Ovary (tissue), 9 donors: ENCODE measurements around the gene EPHB1. TPM values are rescaled to one million over a fixed set of nuclear protein-coding genes. Genes with fewer than 3 reads are reported as not detected.

Source experiments
- DNase-seq, 5 donors: peaks; one replicate each; pipeline ENCODE4 v3.0.0-alpha.2; 2019 to 2020
- H3K27ac ChIP-seq, 2 donors: fragments of 200-600 bp; one replicate each; pipeline versions ENCODE4 v1.5.1 to v1.8.0; 2019 to 2022
- H3K27me3 ChIP-seq: fragments of 200-600 bp; one replicate; pipeline ENCODE4 v1.8.0; 2022
- H3K36me3 ChIP-seq: fragments of 200-600 bp; sonication (generic); one replicate; pipeline ENCODE4 v1.5.1; 2019
- H3K4me1 ChIP-seq: one replicate; pipeline ENCODE4 v1.8.1; 2013; ENCODE audit warnings: mild to moderate bottlenecking, moderate library complexity; ENCODE audit not compliant: insufficient read depth
- H3K4me3 ChIP-seq: fragments of 200-600 bp; sonication (generic); one replicate; pipeline ENCODE4 v1.5.1; 2017
- H3K9me3 ChIP-seq, 2 donors: fragments of 200-600 bp in 1 of 2; sonication (generic) in 1 of 2; one replicate each; pipeline versions ENCODE4 v1.5.1 to v1.8.1; 2013 to 2019; ENCODE audit warnings: mild to moderate bottlenecking in 1 of 2, moderate library complexity in 1 of 2
- EP300 ChIP-seq: sonication (generic); formaldehyde crosslinking; IDR thresholded peaks from one replicate; pipeline ENCODE4 v1.6.1; 2017; ENCODE audit warnings: antibody characterized with exemption
- POLR2A ChIP-seq: fragments of 450-650 bp; IDR thresholded peaks from one replicate; pipeline ENCODE4 v1.6.1; 2017; ENCODE audit warnings: antibody characterized with exemption, mild to moderate bottlenecking, moderate library complexity
- WGBS, 3 donors: extraction: QIAGEN DNeasy Blood & Tissue Kit in 1 of 3; methylation state at CpG; one replicate each; pipeline versions ENCODE4 v1.1.5 to v1.1.7; 2013 to 2017; 5-methylcytosine and 5-hydroxymethylcytosine counted together
- intact Hi-C, 4 donors: fragments of 100-400 bp; cut with DNase I; formaldehyde crosslinking; loops; one replicate each; pipeline versions ENCODE4 v1.11.0 to v1.15.1; 2022 to 2023
- polyA plus RNA-seq, 2 donors: library from polyadenylated mRNA; stranded (reverse); fragments of 200-250 nt in 1 of 2; fragments of 350-450 nt in 1 of 2; fragmentation: Illumina TruSeq in 1 of 2; extraction: RNeasy Lipid Tissue Mini Kit (QIAGEN cat#74804) in 1 of 2; gene quantifications; one replicate each; pipeline ENCODE4 v1.2.3, GENCODE V29; 2013 to 2014
- total RNA-seq, 7 donors: library from RNA; depleted of rRNA in 2 of 7; stranded (reverse); fragments of >200 nt in 2 of 7; fragmentation: NEBNext Ultra II Directional in 3 of 7; extraction: Animal tissue kit (Norgen Biotek cat#: 25700) in 3 of 7; gene quantifications; one replicate each; pipeline versions ENCODE4 v1.1.0 to v1.2.4, GENCODE V29; 2016 to 2023
- TF ChIP-seq, protein P1 (sequence below), 3 donors: fragments of 450-650 bp in 2 of 3; fragments of 200-600 bp in 1 of 3; IDR thresholded peaks; one replicate each; pipeline versions ENCODE4 v1.5.1 to v1.8.0; 2016 to 2022; ENCODE audit warnings: antibody characterized with exemption in 3 of 3, mild to moderate bottlenecking in 1 of 3
- donor health status: DM: no; HTN: no; CAD: no; lungs with moderate emphysema.
- donor health status: DM: no; HTN: no; CAD: no.
- donor health status: Bipolar disorder and iron deficiency.
- donor health status: DM: yes; HTN: yes; CAD: no.
- donor health status: DM: no; HTN: no; CAD: no.
- donor health status: DM: yes; HTN: yes; CAD: no.

The EPHB1 gene
- total and polyA plus RNA-seq, 9 donors = 0.25 to 2.7 (median 1.0) TPM

DNA sequence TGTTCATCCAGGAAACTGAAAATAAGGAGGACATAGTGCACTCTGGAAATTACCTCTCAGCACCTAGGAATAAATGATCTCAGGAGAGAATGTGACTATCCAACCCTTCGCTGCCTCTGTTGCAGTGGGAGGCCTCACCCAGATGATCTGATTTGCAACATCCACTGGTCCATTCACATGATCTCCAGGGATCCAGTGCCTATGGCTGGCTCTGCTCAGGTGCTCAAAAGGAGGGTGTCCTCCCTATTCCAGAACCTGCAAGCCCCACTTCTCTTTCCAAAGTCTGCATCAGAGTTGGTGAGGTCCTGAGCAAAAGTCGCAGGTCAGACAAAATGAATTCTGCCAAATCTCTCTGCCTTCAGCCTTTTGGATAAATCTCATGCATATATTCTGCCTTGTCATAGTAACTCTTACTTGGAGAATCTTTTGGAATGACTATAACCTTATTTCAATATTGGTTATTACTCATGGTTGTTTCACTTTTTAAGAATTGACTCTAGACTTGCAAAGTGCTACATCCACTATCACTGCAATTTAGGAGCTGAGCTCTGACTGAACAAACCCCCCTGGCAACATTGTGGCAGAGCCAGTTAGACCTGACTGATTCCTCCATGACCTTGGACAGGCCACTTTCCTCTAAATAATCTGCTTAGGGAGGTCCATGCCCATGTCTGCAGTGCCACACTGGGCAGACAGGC is 295.1 kb downstream of the EPHB1 start:
- intact Hi-C loops = no loop called here
- Histone ChIP-seq H3K9me3 (no peaks in the 10 kb centered on the region), H3K27ac (no peak overlapping the region), H3K36me3 (no peaks in the 10 kb centered on the region), H3K27me3 (no peaks in the 10 kb centered on the region), H3K4me1 (no peaks in the 10 kb centered on the region), H3K4me3 (no peak overlapping the region)
- WGBS, 3 donors = 82 to 89% (median 86%) methylated on average over 2 of the region's 2 CpGs
- no peak for TF ChIP-seq POLR2A
- TF ChIP-seq, protein P1, sequence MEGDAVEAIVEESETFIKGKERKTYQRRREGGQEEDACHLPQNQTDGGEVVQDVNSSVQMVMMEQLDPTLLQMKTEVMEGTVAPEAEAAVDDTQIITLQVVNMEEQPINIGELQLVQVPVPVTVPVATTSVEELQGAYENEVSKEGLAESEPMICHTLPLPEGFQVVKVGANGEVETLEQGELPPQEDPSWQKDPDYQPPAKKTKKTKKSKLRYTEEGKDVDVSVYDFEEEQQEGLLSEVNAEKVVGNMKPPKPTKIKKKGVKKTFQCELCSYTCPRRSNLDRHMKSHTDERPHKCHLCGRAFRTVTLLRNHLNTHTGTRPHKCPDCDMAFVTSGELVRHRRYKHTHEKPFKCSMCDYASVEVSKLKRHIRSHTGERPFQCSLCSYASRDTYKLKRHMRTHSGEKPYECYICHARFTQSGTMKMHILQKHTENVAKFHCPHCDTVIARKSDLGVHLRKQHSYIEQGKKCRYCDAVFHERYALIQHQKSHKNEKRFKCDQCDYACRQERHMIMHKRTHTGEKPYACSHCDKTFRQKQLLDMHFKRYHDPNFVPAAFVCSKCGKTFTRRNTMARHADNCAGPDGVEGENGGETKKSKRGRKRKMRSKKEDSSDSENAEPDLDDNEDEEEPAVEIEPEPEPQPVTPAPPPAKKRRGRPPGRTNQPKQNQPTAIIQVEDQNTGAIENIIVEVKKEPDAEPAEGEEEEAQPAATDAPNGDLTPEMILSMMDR (IDR thresholded peaks at IDR 0.05) = no peak
- no peak for TF ChIP-seq EP300
- no peak for DNase-seq

DNA sequence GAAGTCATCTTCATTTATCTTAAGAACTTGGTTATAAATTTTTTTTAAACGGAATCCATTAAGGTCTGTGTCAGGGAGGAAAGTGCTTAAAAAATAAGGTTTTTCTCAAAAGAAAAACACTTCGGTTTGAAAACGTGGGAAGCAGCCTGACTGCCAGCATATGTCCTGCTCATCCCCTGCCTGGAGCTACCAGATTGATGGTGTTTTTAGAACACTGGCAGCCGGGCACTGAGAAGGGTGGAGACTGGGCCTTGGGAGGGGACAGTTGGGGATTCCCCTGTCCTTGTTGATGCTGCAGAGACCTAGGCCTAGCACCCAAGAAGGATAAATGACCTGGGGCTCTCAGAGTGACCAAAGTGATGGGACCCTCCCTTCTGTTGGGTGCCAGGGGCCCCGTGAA is 296.9 kb downstream of the EPHB1 start:
- Histone ChIP-seq H3K4me1 (no peaks in the 10 kb centered on the region), H3K4me3 (no peak overlapping the region), H3K27ac (no peak overlapping the region), H3K9me3 (no peaks in the 10 kb centered on the region), H3K36me3 (no peaks in the 10 kb centered on the region), H3K27me3 (no peaks in the 10 kb centered on the region)
- TF ChIP-seq POLR2A (no peak), EP300 (no peak)
- TF ChIP-seq, protein P1 (IDR thresholded peaks at IDR 0.05) = no peak
- 45 to 57% (median 56%) methylated on average over 5 of the region's 5 CpGs for WGBS, 3 donors
- intact Hi-C loops = no loop called here
- no peak for DNase-seq

DNA sequence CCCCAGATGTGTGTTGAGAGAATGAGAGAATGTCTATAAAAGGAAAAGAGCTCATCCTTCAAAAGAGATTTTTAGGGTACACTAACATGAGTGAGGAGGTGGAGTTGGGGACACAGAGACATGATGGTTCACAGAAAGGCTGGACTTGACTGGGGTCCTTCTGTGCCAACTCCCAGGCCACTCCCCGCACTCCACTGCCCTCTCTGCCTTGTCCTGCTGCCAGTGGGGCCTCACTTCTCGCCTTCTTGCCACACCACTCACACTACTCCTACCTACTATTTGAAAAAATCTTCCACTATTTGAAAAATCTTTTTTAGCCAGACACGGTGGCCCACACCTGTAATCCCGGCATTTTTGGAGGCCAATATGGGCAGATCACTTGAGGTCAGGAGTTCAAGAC is 298.1 kb downstream of the EPHB1 start:
- 85 to 91% (median 90%) methylated on average over 4 of the region's 4 CpGs for WGBS, 3 donors
- Histone ChIP-seq H3K27ac (no peak overlapping the region), H3K9me3 (no peaks in the 10 kb centered on the region), H3K4me3 (no peak overlapping the region), H3K36me3 (no peaks in the 10 kb centered on the region), H3K4me1 (no peaks in the 10 kb centered on the region), H3K27me3 (no peaks in the 10 kb centered on the region)
- intact Hi-C loops = no loop called here
- no peak for DNase-seq
- TF ChIP-seq, protein P1 (IDR thresholded peaks at IDR 0.05) = no peak
- no peak for TF ChIP-seq POLR2A
- no peak for TF ChIP-seq EP300

DNA sequence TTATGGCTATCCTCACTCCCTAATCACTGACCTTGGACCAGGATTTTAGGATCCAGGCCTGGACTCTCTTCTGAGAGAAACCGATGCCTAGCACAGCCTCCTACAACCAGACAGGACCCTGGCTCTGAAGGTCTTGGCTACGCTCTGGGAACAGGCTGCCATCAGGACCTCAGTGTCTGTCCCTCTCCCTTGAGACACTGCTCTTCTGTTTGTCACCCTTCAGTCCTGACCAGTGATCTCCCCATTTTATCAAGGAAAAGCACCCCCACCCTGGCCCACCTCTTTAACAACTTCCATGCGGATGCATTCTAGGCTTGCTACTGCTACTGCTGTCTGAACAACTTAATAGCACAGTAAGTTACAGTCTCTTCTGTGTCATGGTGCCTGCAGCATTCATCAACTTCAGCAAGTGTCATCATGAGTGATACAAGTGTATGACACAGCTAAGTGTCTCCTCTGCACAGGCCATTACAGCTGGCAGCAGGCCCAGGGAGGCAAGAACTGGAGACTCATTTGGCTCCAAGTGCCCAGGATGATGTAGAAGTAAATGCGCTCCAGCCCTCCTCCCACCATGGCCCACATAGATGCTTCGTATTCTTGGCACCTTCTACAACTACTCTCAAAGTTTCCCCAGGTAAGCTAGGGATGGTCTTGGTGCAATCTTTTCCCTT is 302.4 kb downstream of the EPHB1 start:
- Histone ChIP-seq H3K27ac (no peak overlapping the region), H3K9me3 (no peaks in the 10 kb centered on the region), H3K27me3 (no peaks in the 10 kb centered on the region), H3K36me3 (no peaks in the 10 kb centered on the region), H3K4me3 (no peak overlapping the region), H3K4me1 (no peaks in the 10 kb centered on the region)
- 72 to 80% (median 78%) methylated on average over 5 of the region's 5 CpGs for WGBS, 3 donors
- intact Hi-C loops = no loop called here
- TF ChIP-seq, protein P1 (IDR thresholded peaks at IDR 0.05) = no peak
- no peak for TF ChIP-seq EP300
- TF ChIP-seq POLR2A = no peak
- no peak for DNase-seq
